ENCODE measurements around the gene TLCD5. TPM values are rescaled to one million over a fixed set of nuclear protein-coding genes. Genes with fewer than 3 reads are reported as not detected.

Gene TLCD5
- total RNA-seq, 2 experiments from 2014 or later: 1.0 to 1.6 TPM

DNA sequence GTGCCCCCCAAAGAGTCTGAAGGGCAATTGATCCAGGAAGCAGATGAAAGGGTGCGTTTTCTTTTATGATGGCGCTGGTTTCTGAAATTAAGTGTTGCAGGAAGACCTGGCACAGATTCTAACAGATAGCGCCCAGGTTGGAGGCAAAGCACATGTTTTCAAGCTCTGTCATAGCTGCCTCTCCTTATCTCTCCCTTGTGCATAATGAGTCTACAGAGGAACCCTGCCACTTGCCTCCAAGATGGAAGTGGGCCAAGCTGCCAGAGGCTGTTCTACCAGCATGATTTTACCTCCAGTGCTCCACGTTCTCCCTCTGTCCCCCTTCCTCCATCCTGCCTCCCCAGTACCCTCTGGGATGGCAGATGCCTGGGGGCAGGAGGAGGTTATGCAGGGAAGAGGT is 30.0 kb upstream of the TLCD5 start:
- H3K4me3 Mint-ChIP-seq: no peak overlapping the region
- no peaks in the 10 kb centered on the region for H3K36me3 Mint-ChIP-seq
- no peaks in the 10 kb centered on the region for H3K9me3 Mint-ChIP-seq
- DNase-seq: no peak
- H3K27ac Mint-ChIP-seq: no peak overlapping the region
- CTCF ChIA-PET: interaction anchor here (1.2 to 1.4 kb wide), 2 partner anchors 58 to 61 kb away, joined by 3 read pairs; no protein-coding TSS in a partner anchor
- intact Hi-C loops (cut with micrococcal nuclease): no loop called here
- H3K4me1 Mint-ChIP-seq (ENCODE audit: low read depth): no peaks in the 10 kb centered on the region
- POLR2A ChIA-PET: no interaction called here
- peaks cover 40% of the 10 kb centered on the region for H3K27me3 Mint-ChIP-seq

DNA sequence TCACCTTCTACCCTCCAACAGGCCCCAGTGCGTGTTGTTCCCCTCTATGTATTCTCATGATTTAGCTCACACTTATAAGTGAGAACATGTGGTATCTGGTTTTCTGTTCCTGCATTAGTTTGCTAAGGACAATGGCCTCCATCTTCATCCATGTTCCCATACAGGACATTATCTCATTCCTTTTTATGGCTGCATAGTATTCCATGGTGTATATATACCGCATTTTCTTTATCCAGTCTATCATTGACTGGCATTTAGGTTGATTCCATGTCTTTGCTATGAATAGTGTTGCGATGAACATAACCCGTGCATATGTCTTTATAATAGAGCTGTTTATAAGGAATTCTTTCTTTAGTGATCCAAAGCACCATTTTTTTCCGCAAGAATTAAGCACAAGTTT is 28.5 kb upstream of the TLCD5 start:
- H3K27ac Mint-ChIP-seq: no peak overlapping the region
- H3K4me3 Mint-ChIP-seq: no peak overlapping the region
- intact Hi-C loops (cut with micrococcal nuclease): no loop called here
- H3K4me1 Mint-ChIP-seq (ENCODE audit: low read depth): no peaks in the 10 kb centered on the region
- ChIA-PET POLR2A (no interaction called here), CTCF (interaction anchor here (0.6 to 10.3 kb wide), 3 partner anchors 8 to 113 kb away, joined by 3 to 225 read pairs (median 3); no protein-coding TSS in a partner anchor)
- H3K27me3 Mint-ChIP-seq: peaks cover 40% of the 10 kb centered on the region
- DNase-seq: no peak
- H3K36me3 Mint-ChIP-seq: no peaks in the 10 kb centered on the region
- H3K9me3 Mint-ChIP-seq: no peaks in the 10 kb centered on the region

DNA sequence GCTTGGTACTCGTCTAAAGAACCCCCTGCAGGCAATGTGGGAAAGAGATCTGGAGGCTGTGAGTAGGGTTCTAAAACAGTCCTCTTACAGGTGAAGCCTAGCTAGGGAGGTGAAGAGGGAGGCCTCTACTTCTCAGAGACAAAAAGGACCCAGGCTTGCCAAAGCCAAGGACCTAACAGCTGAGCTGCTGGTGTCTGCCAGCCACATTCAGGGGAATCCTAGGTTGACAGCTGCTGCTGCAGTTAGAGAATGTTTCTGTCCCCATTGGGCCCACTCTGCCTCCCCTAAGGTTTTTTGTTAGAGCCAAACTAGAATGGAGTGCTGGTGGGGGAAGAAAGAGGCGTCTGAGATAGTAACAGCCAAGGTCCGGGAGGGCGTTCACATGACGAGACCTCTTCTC is 26.6 kb upstream of the TLCD5 start:
- no peak overlapping the region for H3K27ac Mint-ChIP-seq
- intact Hi-C loops (cut with micrococcal nuclease): no loop called here
- H3K27me3 Mint-ChIP-seq: peaks cover 38% of the 10 kb centered on the region
- POLR2A ChIA-PET: no interaction called here
- H3K4me3 Mint-ChIP-seq: no peak overlapping the region
- no peak for DNase-seq
- no peaks in the 10 kb centered on the region for H3K4me1 Mint-ChIP-seq (ENCODE audit: low read depth)
- no peaks in the 10 kb centered on the region for H3K9me3 Mint-ChIP-seq
- no peaks in the 10 kb centered on the region for H3K36me3 Mint-ChIP-seq
- CTCF ChIA-PET: interaction anchor here (6.2 to 10.3 kb wide), 2 partner anchors 65 to 127 kb away, joined by 66 to 225 read pairs; no protein-coding TSS in a partner anchor

DNA sequence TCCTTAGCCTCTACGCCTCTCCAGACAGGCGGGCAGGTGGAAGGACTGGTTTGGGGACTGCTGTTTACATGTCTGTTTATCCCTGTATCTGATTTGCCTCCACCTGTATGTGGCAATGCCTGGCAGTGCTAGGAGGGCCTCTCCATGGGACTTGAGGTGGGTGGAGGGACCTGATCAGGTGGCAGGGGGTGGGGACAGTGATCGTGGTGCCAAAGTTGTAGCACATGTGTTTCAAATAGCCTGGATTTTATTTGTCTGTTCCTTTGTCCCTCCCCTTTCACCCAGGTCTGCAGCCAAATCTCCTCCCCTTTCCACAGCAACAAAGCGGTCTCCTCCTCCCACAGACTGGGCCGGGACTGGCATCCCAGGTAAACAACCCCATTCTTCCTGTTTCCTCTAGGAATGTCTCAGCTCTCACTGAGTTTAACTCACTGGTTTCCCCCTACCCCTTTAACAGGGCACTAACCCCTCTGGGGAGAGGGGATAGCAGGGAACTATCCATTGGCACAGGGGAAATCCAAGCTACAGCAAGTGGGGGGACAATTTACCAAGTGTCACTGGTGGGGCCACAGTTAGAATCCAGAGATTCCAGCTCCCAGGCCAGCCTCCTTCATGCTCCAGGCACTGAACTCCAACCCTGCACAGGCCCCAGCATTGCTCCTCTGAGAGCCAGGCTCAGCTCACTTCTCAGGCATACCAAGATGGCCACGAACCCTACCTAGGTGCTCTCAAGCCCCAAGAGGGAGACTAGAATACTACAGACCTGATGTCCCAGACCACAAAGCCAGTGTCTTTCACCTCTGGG is 22.9 kb upstream of the TLCD5 start:
- Mint-ChIP-seq H3K27ac (no peak overlapping the region), H3K4me1 (ENCODE audit: low read depth) (no peaks in the 10 kb centered on the region), H3K36me3 (no peaks in the 10 kb centered on the region), H3K27me3 (peaks cover 20% of the 10 kb centered on the region), H3K4me3 (no peak overlapping the region), H3K9me3 (no peaks in the 10 kb centered on the region)
- POLR2A ChIA-PET: interaction anchor here (1.0 to 1.1 kb wide), 2 partner anchors 68 to 69 kb away, joined by 3 read pairs; no protein-coding TSS in a partner anchor
- no peak for DNase-seq
- CTCF ChIA-PET: interaction anchor here (1.0 to 10.3 kb wide), 12 partner anchors 8 to 131 kb away, joined by 3 to 225 read pairs (median 7); partner anchors contain the start of gene TLCD5
- intact Hi-C loops (cut with micrococcal nuclease): no loop called here

DNA sequence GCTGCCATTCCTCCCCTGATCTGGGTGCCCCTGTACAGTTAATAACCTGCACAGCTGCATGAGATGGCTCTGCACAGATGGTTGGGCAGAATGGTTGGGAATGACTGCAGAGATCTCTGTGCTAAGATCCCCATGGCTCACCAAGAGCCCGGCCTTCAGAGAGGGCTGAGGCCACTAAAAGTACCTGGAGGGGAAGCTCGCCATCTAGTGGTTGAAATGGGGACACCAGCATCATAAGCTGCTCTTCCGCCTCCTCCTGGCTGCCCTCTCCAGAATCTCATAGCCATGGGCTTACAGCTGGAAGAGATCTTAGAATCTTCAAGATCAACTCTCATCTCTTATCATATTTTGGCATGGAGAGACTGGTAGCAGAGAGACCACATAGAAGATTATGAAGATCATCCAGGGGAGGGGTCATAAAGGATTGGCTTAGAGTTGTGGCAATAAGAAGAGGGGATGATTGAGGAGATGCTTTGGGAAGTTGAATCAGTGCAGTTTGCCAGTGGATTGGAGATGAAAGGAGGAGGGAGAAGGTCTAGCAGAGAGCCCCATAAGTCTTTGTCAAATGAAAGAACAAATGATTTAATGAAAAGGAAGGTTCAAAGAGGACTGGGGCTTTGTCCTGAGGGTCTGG is 22.0 kb upstream of the TLCD5 start:
- ChIA-PET CTCF (interaction anchor here (0.8 to 10.3 kb wide), 15 partner anchors 9 to 373 kb away, joined by 3 to 225 read pairs (median 5); partner anchors contain the start of gene TLCD5), POLR2A (interaction anchor here (1.0 kb wide), 1 partner anchor 69 kb away, joined by 3 read pairs; no protein-coding TSS in a partner anchor)
- intact Hi-C loops (cut with micrococcal nuclease): loop anchor here (1.0 kb wide), 2 partner anchors 68 to 131 kb away; no protein-coding TSS in a partner anchor
- Mint-ChIP-seq H3K9me3 (no peaks in the 10 kb centered on the region), H3K27me3 (peaks cover 19% of the 10 kb centered on the region), H3K36me3 (no peaks in the 10 kb centered on the region), H3K4me1 (ENCODE audit: low read depth) (no peaks in the 10 kb centered on the region), H3K27ac (no peak overlapping the region), H3K4me3 (no peak overlapping the region)
- peak; percentile 65 for DNase-seq

DNA sequence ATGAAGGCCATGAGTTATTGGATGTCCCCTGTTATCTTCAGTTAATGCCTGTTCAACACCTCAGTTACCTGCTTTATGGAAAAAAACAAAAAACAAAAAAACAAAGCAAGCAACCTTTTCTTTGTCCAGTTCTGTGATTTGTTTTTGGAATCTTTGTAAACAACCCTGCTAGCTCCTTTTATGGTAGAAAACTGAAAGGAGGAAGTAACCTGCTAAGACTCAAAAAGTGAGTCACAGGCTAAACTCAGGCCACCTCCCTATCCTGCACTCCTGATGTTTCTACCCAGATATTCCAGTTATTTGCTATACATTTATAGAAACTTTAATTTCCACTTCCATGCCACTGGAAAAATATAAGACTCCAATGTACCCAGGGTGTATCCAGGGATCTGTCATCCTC is 20.6 kb upstream of the TLCD5 start:
- intact Hi-C loops (cut with micrococcal nuclease): no loop called here
- Mint-ChIP-seq H3K4me3 (no peak overlapping the region), H3K27ac (no peak overlapping the region), H3K36me3 (no peaks in the 10 kb centered on the region), H3K4me1 (ENCODE audit: low read depth) (no peaks in the 10 kb centered on the region), H3K27me3 (peaks cover 18% of the 10 kb centered on the region), H3K9me3 (no peaks in the 10 kb centered on the region)
- no peak for DNase-seq
- CTCF ChIA-PET: interaction anchor here (0.8 to 10.3 kb wide), 6 partner anchors 13 to 133 kb away, joined by 3 to 225 read pairs (median 20); no protein-coding TSS in a partner anchor
- POLR2A ChIA-PET: no interaction called here

DNA sequence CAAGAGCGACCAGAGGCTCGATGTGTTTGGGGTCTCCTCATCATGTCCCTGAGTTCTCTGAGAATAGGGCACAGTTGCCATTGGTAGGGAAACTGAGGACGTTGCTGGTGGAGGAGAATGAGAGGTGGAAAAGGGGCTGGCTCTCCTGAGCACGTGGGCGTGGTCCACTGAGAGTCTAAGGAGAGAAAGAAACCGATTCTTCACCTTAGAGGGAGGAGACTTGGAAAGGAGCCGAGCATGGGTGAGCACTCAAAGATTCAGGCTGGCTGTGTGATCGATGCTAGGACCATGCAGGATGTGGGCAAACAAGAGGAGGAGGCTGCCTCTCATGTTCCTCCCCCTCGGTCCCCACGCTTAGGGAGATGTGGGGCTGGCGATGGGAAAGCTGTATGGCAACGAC is 19.8 kb upstream of the TLCD5 start:
- Mint-ChIP-seq H3K27ac (no peak overlapping the region), H3K36me3 (no peaks in the 10 kb centered on the region), H3K9me3 (no peaks in the 10 kb centered on the region), H3K4me3 (no peak overlapping the region), H3K27me3 (peaks cover 15% of the 10 kb centered on the region), H3K4me1 (ENCODE audit: low read depth) (no peaks in the 10 kb centered on the region)
- intact Hi-C loops (cut with micrococcal nuclease): no loop called here
- CTCF ChIA-PET: interaction anchor here (1.1 to 10.3 kb wide), 2 partner anchors 10 to 72 kb away, joined by 4 to 225 read pairs; no protein-coding TSS in a partner anchor
- no peak for DNase-seq
- POLR2A ChIA-PET: no interaction called here

DNA sequence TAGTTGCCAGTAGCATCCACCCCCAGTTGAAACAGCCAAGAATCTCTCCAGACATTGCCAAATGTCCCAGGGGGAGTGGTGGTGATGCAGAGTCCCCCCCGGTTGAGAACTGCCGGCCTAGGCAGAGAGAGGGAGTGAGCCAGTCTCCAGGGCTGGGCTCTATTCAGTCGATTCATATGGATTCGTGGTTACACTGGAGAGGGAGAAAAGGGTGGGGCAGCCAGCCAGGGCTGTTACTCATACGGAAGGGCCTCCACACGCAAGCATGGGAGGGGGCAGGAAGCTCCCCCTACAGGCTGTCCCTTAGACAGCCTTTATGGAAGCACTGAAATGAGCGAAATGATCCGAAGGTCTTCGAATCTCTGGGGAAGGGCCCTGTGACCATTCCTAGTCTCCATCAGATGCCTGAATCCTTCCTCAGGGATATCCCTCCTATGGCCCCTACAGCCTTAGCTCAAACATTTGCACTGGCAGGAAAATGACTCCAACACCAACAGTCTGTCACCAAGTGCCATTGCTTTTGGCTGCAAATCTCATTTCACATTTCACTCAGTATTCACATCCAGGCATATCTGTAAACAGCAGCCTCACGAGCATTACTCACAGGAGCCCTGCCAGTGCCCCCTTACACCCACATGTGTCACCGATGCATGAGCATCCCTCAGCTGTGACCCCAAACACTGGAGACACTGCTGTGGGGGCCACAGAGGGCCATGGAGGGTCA is 18.4 kb upstream of the TLCD5 start:
- Mint-ChIP-seq H3K4me1 (ENCODE audit: low read depth) (no peaks in the 10 kb centered on the region), H3K4me3 (no peak overlapping the region)
- CTCF ChIA-PET: no interaction called here

DNA sequence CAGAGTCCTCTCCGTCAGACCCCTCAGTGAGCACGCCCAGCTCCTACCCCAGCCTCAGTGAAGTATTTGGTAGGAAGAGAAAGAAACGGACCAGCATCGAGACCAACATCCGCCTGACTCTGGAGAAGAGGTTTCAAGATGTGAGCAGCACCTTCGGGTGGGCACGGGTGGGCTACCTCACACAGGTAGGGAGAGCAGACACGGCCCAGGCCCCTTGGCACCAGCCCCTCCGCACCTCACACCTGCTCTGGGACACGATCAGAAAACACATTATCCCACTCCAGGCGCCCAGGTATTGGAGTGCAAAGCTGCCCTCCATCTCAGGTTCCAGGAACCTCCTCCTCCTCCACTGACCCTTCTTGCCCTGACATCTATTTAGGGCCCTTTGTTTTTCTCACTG is 17.6 kb upstream of the TLCD5 start:
- Mint-ChIP-seq H3K27ac (no peak overlapping the region), H3K36me3 (no peaks in the 10 kb centered on the region), H3K4me3 (no peak overlapping the region), H3K4me1 (ENCODE audit: low read depth) (no peaks in the 10 kb centered on the region), H3K9me3 (no peaks in the 10 kb centered on the region), H3K27me3 (peaks cover 7% of the 10 kb centered on the region)
- ChIA-PET CTCF (no interaction called here), POLR2A (no interaction called here)
- DNase-seq: no peak
- intact Hi-C loops (cut with micrococcal nuclease): no loop called here

More for the DNA sequence above, 18.4 kb upstream of the TLCD5 start:
- POLR2A ChIA-PET: no interaction called here
- no peak overlapping the region for H3K27ac Mint-ChIP-seq
- H3K36me3 Mint-ChIP-seq: no peaks in the 10 kb centered on the region
- peaks cover 12% of the 10 kb centered on the region for H3K27me3 Mint-ChIP-seq
- DNase-seq: no peak
- no peaks in the 10 kb centered on the region for H3K9me3 Mint-ChIP-seq
- intact Hi-C loops (cut with micrococcal nuclease): no loop called here

DNA sequence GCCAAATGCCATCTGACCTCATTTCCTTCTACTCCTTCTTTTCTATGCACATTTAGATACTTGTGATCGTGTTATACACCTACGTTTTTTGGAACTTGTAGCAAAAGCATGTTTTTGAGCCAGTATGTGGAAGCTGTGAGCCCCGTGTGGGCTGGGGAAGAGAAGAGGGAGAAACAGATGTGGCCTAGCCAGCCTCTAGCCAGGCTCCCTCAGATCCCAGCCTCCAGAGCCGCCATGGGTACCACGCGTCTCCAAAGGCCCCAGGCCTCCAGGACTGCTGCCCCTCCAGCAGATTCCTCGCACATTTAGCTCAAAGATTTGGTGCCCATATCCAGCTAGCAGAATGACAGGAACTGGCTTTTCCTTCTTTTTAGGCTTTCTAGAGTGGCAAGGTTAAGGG is 17.0 kb upstream of the TLCD5 start:
- ChIA-PET POLR2A (no interaction called here), CTCF (no interaction called here)
- Mint-ChIP-seq H3K4me1 (ENCODE audit: low read depth) (no peaks in the 10 kb centered on the region), H3K27me3 (peaks cover 6% of the 10 kb centered on the region), H3K9me3 (no peaks in the 10 kb centered on the region), H3K36me3 (no peaks in the 10 kb centered on the region), H3K4me3 (no peak overlapping the region), H3K27ac (no peak overlapping the region)
- intact Hi-C loops (cut with micrococcal nuclease): no loop called here
- no peak for DNase-seq

DNA sequence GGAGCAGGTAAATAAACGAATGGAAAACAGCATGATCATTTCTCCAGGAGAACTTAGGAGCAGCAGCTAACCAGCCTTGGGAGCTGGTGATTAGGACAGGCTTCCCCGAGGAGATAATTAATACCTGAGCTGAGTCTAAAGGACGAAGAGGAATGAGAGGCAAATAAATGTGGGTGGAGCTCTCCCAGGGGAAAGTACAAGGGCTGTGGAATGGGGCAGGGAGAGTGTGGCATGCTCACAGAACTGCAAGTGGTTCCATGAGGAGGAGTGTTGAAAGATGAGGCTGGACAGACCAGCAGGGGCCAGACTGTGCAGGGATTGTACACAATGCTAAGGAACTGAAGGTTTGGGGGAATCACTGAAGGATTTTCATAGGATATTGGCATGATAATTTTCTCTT is 14.2 kb upstream of the TLCD5 start:
- CTCF ChIA-PET: no interaction called here
- Mint-ChIP-seq H3K36me3 (no peaks in the 10 kb centered on the region), H3K27me3 (peaks cover 6% of the 10 kb centered on the region), H3K27ac (no peak overlapping the region), H3K4me3 (no peak overlapping the region), H3K9me3 (no peaks in the 10 kb centered on the region), H3K4me1 (ENCODE audit: low read depth) (no peaks in the 10 kb centered on the region)
- POLR2A ChIA-PET: no interaction called here
- DNase-seq: no peak
- intact Hi-C loops (cut with micrococcal nuclease): no loop called here

DNA sequence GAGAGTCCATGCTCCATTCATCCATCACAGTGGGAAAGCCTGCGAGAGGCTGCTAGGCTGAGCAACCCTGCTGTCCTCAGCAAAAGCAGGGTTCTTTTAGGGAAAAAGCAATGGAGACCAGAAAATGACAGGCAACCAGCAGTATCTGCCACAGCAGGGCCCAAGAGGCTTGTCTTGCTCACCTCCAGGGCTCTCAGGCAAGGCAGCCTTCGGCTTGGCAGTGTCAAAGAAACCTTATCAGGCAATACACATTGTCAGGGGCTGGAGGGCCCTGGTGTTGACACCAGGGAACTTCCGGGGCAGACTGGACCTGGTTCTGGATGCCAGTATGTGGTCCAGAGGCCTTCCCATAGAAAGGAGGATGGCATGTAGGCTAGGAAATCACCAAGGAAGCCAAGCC is 10.2 kb upstream of the TLCD5 start:
- H3K9me3 Mint-ChIP-seq: no peaks in the 10 kb centered on the region
- H3K27ac Mint-ChIP-seq: no peak overlapping the region
- CTCF ChIA-PET: interaction anchor here (1.2 to 1.9 kb wide), 3 partner anchors 9 to 85 kb away, joined by 3 to 10 read pairs (median 4); no protein-coding TSS in a partner anchor
- no peaks in the 10 kb centered on the region for H3K36me3 Mint-ChIP-seq
- peaks cover 20% of the 10 kb centered on the region for H3K27me3 Mint-ChIP-seq
- POLR2A ChIA-PET: no interaction called here
- intact Hi-C loops (cut with micrococcal nuclease): no loop called here
- H3K4me3 Mint-ChIP-seq: no peak overlapping the region
- no peaks in the 10 kb centered on the region for H3K4me1 Mint-ChIP-seq (ENCODE audit: low read depth)
- no peak for DNase-seq

Data from activated CD4-positive, alpha-beta memory T cell treated with anti-CD3 and anti-CD28 coated beads for 36 hours (primary cell).